Lung (tissue), 12 donors: ENCODE results near the gene LCLAT1. TPM values are rescaled to one million over a fixed set of nuclear protein-coding genes. Genes with fewer than 3 reads are reported as not detected.

Experiments used
- ATAC-seq: fragments of 200-7000 bp; cut with Tn5 transposase; one replicate; pipeline ENCODE4 v1.9.1; 2020; ENCODE audit warnings: moderate number of reproducible peaks; ENCODE audit not compliant: insufficient read depth, low FRiP score
- DNase-seq, 3 donors: peaks; one replicate each; pipeline ENCODE4 v3.0.0-alpha.2; 2013 to 2017
- H3K27ac ChIP-seq, 2 donors: one replicate each; pipeline ENCODE4 v1.5.1; 2013; ENCODE audit warnings: mild to moderate bottlenecking in 2 of 2, moderate library complexity in 2 of 2, control low read depth in 1 of 2, inconsistent platforms in 1 of 2, low read depth in 1 of 2, low read length in 1 of 2
- H3K27me3 ChIP-seq, 3 donors: one replicate each; pipeline ENCODE4 v1.5.1; 2013; ENCODE audit warnings: low read length in 2 of 3; ENCODE audit not compliant: control insufficient read depth in 3 of 3, insufficient read depth in 3 of 3
- H3K36me3 ChIP-seq, 4 donors: one replicate each; pipeline ENCODE4 v1.5.1; 2013; ENCODE audit warnings: low read length in 4 of 4, mild to moderate bottlenecking in 1 of 4, moderate library complexity in 1 of 4; ENCODE audit not compliant: control insufficient read depth in 4 of 4, insufficient read depth in 4 of 4
- H3K4me1 ChIP-seq, 5 donors: one replicate each; pipeline ENCODE4 v1.5.1; 2013; ENCODE audit warnings: low read length in 5 of 5, mild to moderate bottlenecking in 2 of 5, moderate library complexity in 1 of 5; ENCODE audit not compliant: control insufficient read depth in 5 of 5, insufficient read depth in 5 of 5
- H3K4me3 ChIP-seq: one replicate; pipeline ENCODE4 v1.5.1; 2013; ENCODE audit warnings: mild to moderate bottlenecking, control low read depth, moderate library complexity
- H3K9ac ChIP-seq, 2 donors: one replicate each; pipeline ENCODE4 v1.5.1; 2013; ENCODE audit warnings: low read length in 2 of 2, control low read depth in 1 of 2; ENCODE audit not compliant: insufficient read depth in 1 of 2
- H3K9me3 ChIP-seq, 4 donors: one replicate each; pipeline ENCODE4 v1.5.1; 2013; ENCODE audit warnings: low read length in 3 of 4, mild to moderate bottlenecking in 1 of 4, moderate library complexity in 1 of 4; ENCODE audit not compliant: control insufficient read depth in 4 of 4, insufficient read depth in 3 of 4
- CTCF ChIP-seq: IDR thresholded peaks from 2 replicates; pipeline ENCODE4 v1.5.1; 2012; ENCODE audit warnings: mild to moderate bottlenecking; ENCODE audit errors: control extremely low read depth, extremely low read depth
- WGBS, 2 donors: extraction: QIAGEN DNeasy Blood & Tissue Kit; methylation state at CpG; one replicate each; pipeline ENCODE4 v1.1.7; 2013; 5-methylcytosine and 5-hydroxymethylcytosine counted together
- polyA plus RNA-seq, 2 donors: library from polyadenylated mRNA; stranded (reverse); fragments of 200-250 nt; gene quantifications; one replicate each; pipeline ENCODE4 v1.2.1, GENCODE V29; 2013
- total RNA-seq, 2 donors: library from RNA; depleted of rRNA in 1 of 2; stranded (reverse); fragments of >200 nt in 1 of 2; gene quantifications; one replicate each; pipeline ENCODE4 v1.2.1, GENCODE V29; 2014 to 2021
- donor health status: control.
- donor health status: control.
- donor health status: Bipolar disorder and iron deficiency.
- donor health status: healthy.
- donor health status: DM: yes; HTN: yes; CAD: no.

Gene LCLAT1
- total and polyA plus RNA-seq, 4 donors, result 2.4 to 24.2 (median 10.8) TPM

GRCh38 chr2:30462131-30462857 lies 15.2 kb downstream of the LCLAT1 start:
- no peak overlapping the region for H3K9ac ChIP-seq
- H3K27me3 ChIP-seq, result no peaks in the 10 kb centered on the region
- 92 to 97% methylated on average over 4 of the region's 4 CpGs for WGBS, 2 donors
- H3K4me3 ChIP-seq, result no peak overlapping the region
- no peak for ATAC-seq
- no peak for TF ChIP-seq CTCF
- H3K27ac ChIP-seq, result peak overlapping the region in 1 of 2 donors; percentile 88
- peaks cover 0 to 26% (median 1%) of the 10 kb centered on the region in 5 donors for H3K4me1 ChIP-seq
- no peak for DNase-seq
- no peaks in the 10 kb centered on the region for H3K9me3 ChIP-seq
- H3K36me3 ChIP-seq, result peaks cover 0 to 2% (median 0%) of the 10 kb centered on the region in 4 donors

GRCh38 chr2:30463535-30463934 lies 16.5 kb downstream of the LCLAT1 start:
- no peak for DNase-seq
- peaks cover 0 to 20% (median 1%) of the 10 kb centered on the region in 5 donors for H3K4me1 ChIP-seq
- no peaks in the 10 kb centered on the region for H3K9me3 ChIP-seq
- no peak overlapping the region for H3K9ac ChIP-seq
- WGBS, 2 donors, result 50% methylated on average over 2 of the region's 2 CpGs
- no peak overlapping the region for H3K4me3 ChIP-seq
- ATAC-seq, result no peak
- no peak for TF ChIP-seq CTCF
- no peaks in the 10 kb centered on the region for H3K27me3 ChIP-seq
- peaks cover 0 to 2% (median 0%) of the 10 kb centered on the region in 4 donors for H3K36me3 ChIP-seq
- H3K27ac ChIP-seq, result peak overlapping the region in 1 of 2 donors; percentile 53

GRCh38 chr2:30464544-30465170 lies 17.6 kb downstream of the LCLAT1 start:
- H3K36me3 ChIP-seq, result peaks cover 0 to 2% (median 0%) of the 10 kb centered on the region in 4 donors
- 79 to 89% methylated on average over 4 of the region's 4 CpGs for WGBS, 2 donors
- ATAC-seq, result no peak
- H3K4me1 ChIP-seq, result peaks cover 0 to 12% (median 1%) of the 10 kb centered on the region in 5 donors
- no peak for DNase-seq
- peak overlapping the region in 1 of 2 donors; percentile 26 for H3K27ac ChIP-seq
- H3K27me3 ChIP-seq, result no peaks in the 10 kb centered on the region
- H3K9ac ChIP-seq, result peak overlapping the region in 1 of 2 donors; percentile 61
- no peaks in the 10 kb centered on the region for H3K9me3 ChIP-seq
- H3K4me3 ChIP-seq, result no peak overlapping the region
- TF ChIP-seq CTCF, result no peak
